HS-5 (cell line): ENCODE data around the gene RTCA.
A peak's percentile ranks its signal among the peaks of the same experiment; 100 is the strongest.
"Not testable (repeated sequence)": the region's sequence is repeated elsewhere in the genome, so short reads cannot be mapped to it uniquely, and the experiment has no call there.

Source experiments
- DNase-seq: peaks from one replicate; pipeline ENCODE4 v3.0.0-alpha.2; 2012; ENCODE audit warnings: low read depth

RTCA gene

DNA sequence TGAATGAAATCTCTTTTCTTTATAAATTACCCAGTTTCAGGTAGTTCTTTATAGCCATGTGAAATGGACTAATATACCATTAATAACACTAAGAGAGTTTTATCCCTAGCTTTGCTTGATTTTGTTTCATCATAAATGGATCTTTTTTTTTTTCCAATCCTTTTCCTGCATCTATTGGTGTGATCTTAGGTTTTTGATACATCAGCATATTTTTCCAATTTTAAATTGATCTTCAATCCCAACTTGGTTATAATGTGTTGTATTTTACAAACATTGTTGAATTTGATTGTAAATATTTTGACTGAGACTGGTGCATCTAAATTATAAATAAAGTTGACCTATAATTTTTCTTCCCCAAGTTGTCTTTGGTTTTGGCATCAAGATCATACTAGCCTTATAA lies 4.3 kb upstream of the RTCA start:
- no peak for DNase-seq

DNA sequence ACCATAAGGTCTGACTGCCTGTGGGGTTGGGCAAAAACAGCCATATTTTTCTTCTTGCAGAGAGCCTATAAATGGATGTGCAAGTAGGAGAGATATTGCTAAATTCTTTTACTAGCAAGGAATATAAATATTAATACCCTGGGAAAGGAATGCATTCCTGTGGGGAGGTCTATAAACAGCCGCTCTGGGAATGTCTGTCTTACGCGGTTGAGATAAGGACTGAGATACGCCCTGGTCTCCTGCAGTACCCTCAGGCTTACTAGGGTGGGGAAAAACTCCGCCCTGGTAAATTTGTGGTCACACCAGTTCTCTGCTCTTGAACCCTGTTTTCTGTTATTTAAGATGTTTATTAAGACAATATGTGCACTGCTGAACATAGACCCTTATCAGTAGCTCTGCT lies 1.9 kb upstream of the RTCA start:
- not testable (repeated sequence) for DNase-seq

DNA sequence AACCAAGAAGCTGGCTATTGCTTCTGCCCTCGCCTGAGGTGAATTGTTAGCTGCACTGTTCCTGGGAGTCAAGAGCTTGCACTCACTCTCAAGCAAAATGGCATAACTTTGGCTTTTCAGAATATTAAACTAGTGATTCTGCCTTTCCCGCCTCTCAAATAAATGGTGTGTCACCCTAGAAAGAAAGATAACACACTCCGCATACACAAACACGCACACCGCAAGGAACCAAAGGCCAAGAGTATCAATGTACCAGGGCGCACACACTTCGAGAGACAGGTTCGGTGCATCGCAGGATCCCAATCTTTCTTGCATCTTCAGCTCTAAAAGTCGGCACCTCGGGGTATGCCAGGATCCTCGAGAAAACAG lies 470 bp upstream of the RTCA start:
- DNase-seq = no peak

DNA sequence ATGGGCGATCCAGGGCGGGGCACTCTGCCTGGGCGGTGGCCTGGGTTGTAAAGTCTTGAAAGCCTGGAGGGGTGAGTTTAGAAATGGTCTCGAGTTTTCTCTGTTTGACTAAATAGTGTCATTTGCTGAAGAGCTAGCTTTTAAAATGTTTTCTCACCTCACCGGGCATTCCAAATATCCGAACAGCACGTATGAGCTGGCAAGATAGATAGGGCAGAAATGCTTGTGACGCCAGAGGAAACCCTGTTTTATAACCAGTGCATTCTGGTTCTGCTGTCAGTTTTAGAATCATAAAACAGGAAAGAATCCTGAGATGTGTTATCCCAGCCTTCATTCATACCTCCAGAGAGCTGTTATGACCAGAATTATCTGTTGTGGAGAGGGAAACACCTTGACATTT lies 725 bp downstream of the RTCA start:
- DNase-seq = no peak

DNA sequence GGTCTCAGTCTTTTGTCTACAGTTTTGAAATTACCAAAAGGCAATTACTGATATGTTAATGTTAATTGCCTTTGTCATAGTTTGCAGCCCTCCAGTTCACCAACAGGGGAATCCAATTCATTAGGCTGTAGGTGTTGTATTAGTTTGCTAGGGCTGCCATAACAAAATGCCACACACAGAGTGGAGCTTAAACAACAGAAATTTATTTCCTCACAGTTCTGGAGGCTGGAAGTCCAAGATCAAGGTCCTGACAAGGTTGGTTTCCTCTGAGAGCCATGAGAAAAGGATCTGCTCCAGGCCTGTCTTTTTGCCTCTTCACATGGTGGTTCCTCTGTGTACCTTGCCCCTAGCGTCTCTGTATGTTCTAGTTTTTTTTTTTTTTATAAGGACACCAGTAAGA lies 1.3 kb downstream of the RTCA start:
- DNase-seq = no peak

DNA sequence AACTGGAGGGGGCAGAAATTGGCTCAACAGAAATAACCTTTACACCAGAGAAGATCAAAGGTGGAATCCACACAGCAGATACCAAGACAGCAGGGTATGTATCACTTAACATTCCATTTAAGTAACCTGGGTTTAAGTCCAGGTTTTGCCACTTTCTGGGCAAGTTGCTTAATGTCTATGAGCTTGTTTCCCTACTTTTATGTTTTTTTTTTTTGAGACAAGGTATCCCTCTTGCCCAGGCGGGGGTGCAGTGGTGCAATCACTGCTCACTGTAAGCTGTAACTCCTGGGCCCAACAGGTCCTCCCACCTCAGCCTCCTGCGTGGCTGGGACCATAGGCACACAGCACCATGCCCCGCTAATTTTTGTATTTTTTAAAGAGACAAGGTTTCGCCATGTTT lies 2.2 kb downstream of the RTCA start:
- no peak for DNase-seq

DNA sequence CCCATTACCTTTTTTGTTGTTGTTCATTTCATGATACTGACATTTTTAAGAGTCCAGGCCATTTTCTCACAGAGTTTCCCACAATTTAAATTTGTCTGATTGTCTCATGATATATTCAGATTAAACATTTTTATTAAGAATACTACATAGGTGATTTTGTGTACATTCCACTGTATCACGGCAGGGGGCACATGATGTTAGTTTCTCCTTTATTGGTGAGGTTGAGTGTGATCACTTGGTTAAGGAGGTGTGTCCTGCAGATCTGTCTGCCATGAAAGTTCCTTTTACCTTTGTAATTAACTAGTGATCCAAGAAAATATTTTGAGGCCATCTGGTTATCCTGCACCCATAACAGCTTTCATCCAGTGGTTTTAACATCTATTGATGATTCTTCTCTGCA lies 11.8 kb downstream of the RTCA start:
- no peak for DNase-seq

DNA sequence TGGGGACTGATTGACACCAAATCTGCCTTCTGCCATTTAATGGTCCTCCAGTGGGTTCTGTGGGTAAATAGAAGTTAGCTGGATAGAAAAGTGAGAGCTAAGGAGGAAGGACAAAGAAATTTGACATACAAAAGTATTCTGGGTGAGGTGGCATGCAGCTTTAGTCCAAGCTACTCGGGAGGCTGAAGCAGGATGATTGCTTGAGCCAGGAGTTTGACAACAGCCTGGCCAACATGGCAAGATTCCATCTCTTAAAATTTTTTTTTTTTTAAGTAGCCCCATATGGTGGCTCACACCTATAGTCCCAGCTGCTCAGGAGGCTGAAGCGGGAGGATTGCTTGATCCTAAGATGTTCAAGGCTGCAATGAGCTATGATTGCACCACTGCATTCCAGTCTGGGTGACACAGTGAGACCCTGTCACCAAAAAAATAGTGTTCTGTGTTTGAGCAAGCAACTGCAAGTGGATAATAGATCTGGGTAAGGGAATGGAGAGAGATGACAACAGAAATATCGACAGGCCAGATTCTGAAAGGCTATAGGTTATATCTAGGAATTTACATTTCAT lies 13.4 kb downstream of the RTCA start:
- DNase-seq = no peak

DNA sequence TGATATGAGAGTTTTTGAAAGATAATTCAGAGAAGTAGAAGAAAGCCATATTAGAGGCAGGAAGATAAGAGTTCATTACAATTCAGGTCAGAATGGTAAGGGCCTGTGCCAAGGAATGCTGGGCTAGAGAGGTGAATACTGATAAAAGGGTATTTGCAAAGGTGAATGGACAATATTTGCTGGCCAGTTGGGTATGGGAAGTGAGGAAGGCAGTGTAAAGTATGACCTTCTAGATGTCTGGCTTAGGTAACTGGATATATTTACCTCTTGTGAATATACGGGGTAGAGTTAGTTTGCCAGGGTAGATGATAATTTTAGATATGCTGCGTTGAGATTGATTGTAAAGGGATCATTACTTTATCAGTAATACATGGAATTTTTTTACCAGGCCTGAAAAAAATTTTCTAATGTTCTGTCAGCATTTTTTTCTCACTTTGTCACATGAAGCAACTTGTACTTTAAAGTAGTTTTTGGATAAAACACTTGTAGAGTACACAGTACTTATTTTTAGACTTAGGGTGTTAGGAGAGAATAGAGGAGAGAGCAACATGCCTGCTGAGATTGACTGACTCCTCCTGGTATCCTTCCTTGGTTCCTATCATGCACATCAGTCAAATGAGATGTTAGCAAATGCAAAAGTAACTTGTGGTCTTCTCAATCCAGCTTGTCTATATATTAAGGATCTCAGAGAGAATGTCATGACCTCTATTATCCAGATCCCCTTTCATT lies 14.1 kb downstream of the RTCA start:
- DNase-seq = no peak

DNA sequence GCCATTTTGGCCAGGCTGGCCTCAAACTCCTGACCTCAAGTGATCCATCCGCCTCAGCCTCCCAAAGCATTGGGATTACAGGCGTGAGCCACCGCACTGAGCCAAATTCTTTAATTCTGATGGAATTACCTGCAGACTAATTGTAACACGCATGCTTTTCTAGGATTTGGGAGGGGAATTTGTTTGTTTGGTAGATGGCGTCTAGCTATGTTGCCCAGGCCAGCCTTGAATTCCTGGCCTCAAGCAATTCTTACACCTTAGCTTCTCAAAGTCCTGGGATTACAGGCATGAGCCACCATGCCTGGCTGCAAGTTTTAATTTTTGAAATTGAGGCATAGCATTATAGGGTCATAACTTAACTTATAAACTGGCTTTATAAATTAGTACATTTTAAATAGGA lies 18.6 kb downstream of the RTCA start:
- no peak for DNase-seq

DNA sequence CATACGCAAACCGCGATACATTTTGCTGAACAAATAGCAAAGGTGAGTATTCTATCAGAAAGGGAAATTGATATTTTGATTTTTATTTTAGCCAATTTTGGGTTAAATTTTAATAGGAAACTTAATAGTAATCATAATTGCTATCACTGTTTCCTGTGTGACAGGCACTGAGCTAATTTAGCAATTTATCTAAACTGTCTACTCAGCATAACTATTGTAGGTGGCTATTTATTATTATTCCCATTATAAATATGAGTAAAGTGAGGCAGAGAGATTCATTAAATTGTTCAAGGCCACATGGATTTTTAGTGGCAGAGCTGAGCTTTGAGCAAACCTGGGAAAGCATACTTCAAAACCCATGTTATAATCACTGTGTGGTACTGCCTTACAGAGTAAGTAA lies 21.1 kb downstream of the RTCA start:
- DNase-seq = no peak

DNA sequence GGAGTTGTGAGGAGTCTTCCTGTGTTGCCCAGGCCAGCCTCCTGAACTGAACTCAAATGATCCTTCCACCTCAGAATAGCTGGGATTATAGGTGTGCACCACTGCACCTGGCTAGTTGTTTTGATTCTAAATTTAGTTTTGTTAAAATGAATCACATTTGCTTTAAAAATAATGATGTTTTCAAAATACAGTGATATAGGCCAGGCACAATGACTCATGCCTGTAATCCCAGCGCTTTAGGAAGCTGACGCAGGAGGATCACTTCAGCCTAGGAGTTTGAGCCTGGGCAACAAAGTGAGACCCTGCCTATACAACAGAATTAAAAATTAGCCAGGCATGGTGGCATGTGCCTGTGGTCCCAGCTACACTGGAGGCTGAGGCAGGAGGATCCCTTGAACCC lies 24.3 kb downstream of the RTCA start:
- no peak for DNase-seq

DNA sequence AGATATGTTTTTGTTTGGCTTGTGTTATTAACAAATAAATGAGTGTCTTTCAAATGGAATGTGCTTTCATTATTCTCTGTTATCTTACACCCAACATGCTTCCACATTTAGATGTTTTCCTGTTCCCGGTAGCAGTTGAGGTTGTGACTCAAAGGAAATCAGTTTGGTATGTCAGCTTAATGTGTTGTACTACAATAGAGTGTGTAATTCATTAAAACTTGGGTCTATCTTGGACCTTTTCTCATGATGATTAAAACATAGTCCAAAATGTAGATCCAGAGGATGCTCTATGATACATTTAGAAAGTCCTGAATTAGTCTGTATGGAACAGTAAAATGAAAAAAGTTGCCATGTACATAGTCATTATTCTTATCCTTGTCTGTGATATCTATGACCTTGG lies 26.7 kb downstream of the RTCA start:
- no peak for DNase-seq

DNA sequence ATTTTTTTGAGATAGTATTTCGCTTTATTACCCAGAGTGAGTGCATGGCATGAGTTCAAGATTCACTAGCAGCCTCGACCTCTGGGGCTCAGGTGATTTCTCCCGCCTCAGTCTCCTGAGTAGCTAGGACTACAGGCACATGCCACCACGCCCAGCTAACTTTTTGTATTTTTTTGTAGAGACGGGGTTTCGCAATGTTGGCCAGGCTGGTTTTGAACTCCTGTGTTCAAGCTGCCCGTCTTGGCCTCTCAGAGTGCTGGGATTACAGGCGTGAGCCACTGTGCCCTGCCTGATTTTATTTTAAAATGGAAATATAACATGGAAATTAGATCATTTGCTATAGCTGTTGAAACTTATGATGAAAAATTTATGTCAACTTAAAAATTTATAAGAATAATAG lies 30.1 kb downstream of the RTCA start:
- no peak for DNase-seq

DNA sequence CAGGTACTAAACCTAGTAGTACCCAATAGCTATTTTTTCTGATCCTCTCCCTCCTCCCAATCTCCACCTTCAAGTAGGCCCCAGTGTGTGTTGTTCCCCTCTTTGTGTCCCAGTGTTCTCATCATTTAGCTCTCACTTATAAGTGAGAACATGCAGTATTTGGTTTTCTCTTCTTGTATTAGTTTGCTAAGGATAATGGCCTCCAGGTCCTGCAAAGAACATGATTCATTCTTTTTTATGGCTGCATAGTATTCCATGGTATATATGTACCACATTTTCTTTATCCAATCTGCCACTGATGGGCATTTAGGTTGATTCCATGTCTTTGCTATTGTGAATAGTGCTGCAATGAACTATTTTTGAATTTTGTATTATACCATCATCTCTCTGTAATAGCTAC lies 31.0 kb downstream of the RTCA start:
- not testable (repeated sequence) for DNase-seq

DNA sequence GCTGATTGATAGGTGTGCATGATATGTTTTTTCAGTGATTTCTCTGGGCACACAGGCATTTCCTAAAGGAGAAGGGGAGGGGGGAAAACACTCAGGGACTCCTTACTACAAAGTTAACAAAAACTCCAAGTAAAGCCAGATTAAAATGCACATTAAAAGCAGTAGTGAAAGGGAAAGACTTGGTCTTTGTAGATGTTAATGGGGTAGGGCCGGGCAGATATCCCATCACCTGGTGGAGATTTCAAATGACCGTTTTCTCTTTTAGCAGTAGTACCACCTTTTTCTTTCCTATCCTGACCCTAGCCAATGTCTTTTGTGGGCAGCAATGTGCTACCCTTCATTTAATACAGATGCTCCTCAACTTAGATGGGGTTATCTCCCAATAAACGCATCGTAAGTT lies 32.5 kb downstream of the RTCA start:
- no peak for DNase-seq

DNA sequence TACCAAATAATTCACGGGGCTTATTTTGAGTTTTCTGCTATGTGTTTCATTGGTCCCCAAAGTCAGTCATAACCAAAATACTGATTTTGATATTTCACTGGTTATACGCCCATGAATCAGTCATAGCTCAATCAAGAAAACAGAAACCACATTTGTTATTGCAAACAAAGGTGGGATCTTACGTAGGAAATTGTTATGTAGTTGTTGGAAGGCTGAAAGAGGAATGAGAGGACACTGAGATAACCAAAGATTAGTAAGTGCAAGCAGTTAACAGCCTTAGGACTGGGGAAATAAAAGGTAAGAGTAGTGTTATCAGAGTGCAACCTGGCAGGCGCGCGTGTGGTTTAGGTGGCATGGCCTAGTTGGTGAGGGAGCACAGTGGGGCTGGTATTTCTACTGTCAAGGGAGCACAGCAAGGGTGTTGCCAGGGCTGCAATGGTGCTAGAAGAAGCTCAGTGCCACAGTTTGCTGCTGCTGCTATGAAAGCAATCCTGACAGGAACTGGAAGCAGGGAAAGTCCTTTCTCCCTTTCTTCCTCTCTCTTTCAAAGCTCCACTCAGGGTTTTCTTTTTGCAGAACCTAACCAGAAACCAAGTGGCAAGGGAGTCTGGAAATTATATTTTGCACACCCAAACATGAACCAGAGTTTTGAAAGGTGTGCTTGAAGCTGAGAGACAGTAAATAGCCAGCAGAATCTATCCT lies 33.7 kb downstream of the RTCA start:
- no peak for DNase-seq

DNA sequence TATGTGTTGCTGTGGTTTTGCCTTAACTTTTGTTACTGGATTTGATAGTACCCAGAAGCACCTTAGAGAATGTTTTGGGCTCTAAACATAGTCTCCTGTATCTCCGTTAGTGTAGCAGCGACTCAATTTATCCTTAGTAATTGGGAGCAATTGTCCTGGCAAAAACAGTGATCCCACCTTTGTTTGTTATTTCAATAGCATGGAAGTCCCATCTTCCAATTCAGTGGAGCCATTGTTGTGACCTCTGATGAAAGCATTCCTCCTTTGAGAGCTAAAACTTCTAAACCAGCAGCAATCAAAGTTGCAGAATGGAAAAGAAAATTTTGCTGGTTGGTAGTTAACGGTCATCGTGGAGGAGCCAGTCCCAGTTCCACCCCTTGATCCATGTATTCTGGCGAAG lies 34.7 kb downstream of the RTCA start:
- DNase-seq = no peak

DNA sequence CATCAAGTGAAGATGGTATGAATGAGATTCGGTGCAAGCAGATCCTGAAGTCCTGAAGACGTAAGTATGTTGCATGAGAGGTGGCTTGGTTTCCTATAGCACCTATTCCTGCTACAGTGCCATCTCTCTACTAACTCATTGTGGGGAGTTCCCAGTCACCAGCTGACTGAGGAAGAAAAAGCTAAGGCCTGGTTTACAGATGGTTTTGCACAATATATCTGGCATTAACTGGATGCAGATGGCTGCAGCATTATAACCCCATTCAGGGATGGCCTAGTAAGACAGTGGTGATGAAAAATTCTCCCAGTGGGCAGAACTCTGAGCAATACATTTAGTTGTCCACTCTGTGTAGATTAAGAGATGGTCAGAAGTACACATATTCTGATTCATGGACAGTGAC lies 36.7 kb downstream of the RTCA start:
- no peak for DNase-seq

DNA sequence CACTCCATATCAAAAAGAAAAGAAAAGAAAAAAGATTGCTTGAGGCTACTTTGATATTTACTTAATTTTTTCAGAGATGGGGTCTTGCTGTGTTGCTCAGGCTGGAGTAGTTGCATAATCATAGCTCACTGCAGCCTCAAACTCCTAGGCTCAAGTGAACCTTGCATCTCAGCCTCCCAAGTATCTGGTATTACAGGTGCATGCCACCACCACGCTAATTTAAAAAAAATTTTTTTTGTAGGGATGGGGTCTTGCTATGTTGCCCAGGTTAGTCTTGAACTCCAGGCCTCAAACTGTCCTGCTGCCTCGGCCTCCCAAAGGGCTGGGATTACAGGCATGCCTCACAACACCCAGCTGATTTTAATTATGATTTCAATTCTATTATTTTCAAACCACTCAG lies 38.2 kb downstream of the RTCA start:
- DNase-seq = no peak

DNA sequence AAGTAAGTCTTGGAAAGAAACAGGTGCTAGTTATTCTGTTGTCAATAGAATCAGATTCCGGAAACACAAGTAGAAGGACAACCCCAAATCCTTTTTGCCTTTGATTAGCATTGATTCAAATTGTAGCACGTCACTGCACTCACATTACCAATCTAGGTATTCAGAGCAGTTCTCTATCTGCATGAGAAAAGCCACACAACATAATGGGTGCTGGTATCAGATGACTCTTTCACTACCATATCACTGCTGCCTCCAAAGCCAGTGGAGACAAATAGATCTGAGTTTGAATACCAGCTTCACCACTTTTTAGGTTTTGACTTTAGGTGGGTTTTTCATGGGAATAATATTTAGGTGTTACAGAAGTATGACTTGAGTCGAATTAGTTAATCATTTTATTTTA lies 38.9 kb downstream of the RTCA start:
- no peak for DNase-seq

DNA sequence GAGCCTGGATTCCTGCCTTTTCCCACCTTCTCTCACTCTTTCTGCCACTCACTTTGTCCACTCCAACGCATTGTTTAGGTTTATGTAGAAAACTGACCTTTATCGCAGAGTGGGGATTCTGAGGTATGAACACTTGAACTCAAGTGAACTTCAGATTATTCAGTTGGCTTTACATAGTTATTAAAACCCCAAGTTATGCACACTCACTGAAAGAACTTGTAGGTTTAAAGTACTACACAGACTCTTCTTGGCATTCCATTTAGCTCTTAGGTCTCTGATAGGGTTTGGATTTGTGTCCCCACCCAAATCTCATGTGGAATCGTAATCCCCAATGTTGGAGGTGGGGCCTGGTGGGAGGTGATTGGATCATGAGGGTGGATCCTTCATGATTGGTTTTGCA lies 39.9 kb downstream of the RTCA start:
- DNase-seq = no peak

DNA sequence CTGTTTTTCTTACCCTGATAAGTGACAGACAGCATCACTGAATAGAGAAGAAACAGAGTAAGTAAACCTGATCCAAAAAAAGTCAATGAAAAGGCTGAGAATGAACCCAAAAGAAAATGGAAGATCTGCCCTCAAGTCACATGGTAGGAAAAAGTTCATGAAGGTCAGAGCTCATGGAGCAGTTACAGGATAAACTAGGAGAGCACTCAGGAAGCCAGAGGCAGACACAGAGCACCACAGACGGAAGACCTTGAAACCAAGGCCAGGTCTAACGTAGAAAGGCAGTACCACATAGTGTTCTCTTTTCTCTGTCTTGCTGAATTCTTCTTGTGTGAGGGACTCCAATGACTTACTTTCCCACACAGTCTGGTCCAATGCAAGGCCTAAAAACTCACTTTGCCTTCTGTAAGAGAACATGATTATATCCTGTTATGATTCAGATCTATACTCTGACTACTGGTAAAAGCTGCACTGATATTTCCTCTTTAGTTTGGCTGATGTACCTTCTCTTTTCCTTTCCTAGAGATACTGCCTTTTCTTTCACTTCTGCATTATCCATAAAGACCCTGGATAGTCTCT lies 40.8 kb downstream of the RTCA start:
- DNase-seq = no peak

DNA sequence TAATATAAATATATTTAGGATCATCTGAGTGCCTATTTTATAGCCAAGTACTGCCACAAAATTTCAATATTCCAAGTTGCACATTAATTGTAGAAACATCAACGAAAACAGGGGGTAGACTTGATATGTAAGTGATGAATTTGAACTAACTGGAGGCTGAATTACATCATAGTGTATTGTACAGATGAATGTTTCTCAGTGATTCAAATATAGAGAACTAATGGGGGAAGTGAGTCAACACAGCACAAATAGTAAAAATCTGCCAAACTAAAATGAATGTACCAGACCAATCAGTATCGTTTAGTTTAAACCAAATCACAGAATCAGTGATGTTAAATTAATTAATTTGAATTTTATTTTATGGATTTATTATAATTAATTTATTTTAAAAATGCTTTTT lies 42.8 kb downstream of the RTCA start:
- DNase-seq = peak; percentile 35
